NCI-H1417 (cell line): ENCODE measurements around the gene HID1.
"Not testable (repeated sequence)": the region's sequence is repeated elsewhere in the genome, so short reads cannot be mapped to it uniquely, and the experiment has no call there.

Source experiments
- DNase-seq, 3 experiments: peaks; one replicate each; lab custom pipeline; 2025; lab: John Stamatoyannopoulos, UW

Gene HID1

DNA sequence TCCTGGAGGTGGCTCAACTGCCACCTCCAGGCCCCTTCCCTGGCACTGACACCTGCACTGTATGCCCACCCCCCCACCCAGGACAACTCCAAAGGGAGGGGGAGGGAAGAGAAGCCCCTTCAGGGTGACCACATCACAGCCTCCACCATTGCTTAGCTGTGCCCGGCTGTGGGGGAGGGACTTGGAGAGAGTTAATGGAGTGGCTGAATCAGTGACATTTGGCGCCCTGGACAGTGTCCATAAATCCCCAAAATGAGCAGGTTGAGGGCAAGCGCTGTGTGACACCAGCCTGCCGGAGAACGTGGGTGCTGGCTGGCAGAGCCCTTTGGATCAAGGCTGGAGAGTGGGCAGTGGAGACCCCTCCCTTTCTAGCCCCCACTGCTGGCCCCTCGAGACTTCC lies 50.4 kb downstream of the HID1 start:
- no peak for DNase-seq

DNA sequence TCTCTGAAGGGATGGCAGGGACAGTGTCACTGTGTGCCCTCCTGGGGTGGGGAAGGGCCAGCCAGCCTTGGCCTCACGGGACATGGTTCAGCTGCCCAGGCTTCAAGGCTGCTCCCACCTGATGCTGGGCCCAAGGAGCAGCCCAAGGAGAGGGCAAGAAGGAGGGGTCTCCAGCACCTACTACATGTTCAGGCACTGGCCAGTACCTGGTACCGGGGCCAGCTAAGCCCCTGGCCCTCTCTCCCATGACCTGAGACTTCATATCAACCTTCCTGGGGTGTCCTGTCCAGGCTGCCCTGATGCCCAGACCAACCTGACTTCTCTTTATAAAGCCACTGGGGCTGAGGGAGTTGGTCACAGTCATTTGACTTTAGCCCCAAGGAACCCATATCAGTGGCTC lies 50.8 kb downstream of the HID1 start:
- no peak for DNase-seq

DNA sequence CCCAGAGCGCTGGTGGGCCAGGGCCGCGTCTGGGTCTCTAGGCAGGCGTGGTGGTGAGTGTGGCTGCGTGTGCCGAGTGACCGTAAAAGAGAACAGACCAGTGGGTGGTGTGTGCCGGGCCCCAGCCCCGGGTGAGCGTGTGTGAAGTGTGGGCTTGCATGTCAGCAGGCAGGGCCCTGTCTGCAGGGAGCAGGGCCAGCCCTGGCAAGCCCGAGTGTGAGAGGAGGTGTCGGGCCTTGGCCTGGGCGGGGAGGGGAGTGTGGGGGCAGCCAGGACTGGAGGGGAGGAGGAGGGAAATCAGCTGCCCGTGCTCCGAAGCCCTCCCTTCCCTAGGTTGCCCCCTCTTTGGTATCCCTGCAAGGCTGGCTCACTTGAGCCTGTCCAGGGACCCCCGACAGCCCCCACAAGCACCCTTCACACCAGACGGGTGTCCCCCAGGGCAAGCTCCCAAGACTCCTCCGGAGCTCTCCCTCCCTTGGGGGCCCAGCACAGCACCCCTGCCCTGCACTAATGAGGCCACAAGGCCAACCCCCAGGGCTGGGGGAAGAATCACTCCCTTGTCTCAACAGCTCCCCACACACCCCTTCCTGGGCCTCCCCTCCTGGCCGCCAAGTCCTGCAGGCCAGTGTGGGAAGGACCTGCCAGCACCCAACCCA lies 51.4 kb downstream of the HID1 start:
- DNase-seq = peak in 2 of 3 experiments; percentile 21 to 36

DNA sequence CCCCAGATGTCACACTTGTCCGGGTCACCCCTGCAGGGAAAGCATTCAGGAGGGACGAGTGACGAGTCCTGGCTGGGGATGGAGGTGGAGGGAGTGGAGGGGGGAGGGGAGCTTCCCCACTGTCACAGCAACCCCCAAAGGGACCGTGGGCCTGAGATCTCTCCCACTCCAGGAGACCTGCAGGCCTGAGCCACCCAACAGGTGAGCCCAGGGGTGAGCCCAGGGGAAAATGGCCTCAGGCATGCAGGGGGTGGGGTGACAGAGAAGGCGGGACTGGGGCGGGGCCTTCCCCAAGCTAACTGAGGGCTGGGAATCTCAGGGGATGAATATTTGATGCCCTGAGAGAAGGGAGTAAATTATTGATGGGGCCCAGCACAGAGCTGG lies 51.9 kb downstream of the HID1 start:
- DNase-seq = peak in 1 of 3 experiments; percentile 36

DNA sequence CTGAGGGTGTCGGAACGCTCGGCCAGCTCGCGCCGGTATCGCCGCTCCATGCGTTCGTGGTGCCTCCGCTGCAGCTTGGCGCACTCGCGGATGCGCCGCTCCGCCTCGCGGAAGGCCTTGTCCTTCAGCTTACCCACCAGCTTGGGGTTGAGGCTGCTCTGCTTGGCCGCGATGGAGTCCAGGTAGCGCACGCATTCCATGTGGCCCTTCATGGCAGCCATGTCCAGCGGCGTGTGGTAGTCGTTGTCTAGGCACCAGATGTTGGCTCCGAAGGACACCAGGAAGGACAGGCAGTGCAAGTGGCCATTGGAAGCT lies 52.3 kb downstream of the HID1 start:
- no peak for DNase-seq

DNA sequence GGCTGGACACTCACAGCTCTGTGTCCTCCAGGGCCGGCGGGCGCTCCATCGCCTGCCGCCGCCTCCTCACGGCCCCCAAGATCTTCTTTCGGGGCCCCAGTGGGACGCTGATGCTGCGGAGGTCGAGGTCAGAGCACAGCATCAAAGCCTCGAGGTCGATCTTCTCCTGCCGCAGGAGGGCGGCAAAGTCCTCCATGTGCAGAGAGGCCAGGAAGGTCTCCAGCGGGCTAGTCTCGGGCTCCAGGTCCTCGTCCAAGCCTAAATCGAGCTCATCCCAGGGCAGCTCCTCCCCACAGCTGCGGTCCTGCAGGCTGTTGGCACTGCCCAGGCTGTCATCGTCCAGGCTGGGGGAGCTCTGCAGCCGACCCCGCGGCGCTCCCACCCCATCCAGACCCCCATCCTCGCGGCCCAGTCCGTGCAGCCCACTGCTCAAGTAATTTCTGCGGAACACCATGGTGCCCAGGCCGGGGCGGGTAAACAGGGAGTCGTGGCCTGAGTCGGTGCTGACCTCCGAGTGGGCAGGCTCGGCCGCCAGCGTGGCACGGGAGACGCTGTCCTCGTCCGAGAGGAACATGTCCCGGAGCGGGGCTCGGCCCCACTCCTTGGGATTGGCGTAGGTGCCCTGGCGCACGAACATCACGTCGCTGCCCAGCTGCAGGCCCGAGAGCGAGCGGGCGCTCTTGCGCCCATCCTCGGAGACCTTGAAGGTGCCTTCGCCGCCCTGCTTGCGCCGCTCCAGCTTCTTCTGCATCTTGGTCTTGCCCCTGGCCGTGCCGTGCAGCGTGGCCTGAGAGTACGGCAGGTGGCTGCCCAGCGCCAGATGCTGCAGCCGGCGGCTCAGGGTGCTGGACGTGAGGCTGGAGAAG lies 52.9 kb downstream of the HID1 start:
- DNase-seq = no peak

DNA sequence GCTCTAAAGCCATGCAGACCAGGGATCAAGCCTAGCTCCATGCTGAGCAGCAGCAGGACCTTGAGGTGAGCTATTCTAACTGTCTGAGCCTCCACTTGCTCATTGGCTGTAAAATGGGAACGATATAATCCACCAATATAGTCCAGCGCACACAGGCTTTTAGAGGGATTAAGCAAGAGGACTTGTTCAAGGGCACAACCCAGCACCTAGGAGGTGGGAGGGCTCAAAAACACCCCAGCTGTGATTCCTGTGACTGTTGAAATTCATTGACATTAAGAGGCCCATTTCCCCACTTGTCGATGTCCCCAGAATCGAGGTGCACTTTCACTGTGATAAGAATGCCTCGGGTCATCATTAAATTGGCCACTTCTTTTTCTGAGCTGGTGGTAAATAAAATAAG lies 53.7 kb downstream of the HID1 start:
- no peak for DNase-seq

DNA sequence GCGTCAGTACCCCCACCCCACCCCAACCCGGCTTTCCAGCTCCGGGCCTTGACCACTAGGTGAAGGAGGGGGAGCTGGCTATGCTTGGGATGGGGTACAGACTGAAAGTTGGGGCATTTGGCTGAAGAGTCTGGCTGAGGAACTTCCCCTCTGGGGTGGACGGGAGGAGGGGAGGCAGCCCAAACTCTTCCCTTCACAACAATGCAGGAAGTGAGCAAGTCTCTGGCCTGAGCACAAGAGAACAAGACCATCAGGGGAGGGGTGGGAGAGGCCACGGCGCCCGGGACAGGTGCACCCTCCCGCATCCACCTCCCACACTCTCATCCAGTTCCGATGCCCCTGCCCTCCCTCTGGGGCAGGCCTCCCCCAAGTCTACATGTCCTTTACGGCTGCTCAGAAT lies 55.1 kb downstream of the HID1 start:
- no peak for DNase-seq

DNA sequence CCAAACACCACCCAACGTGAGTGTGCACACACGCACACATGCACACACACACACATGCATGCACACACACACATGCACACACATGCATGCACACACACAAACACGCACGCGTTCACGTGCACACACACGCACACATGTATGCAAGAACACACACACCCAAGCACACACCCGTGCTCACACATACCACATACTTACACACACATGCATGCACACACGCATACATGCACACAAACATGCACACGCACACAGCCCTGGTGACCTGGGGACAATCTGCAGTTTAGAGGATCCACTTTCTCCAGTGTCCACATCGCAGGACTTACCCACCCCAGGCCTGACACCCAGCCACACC lies 55.7 kb downstream of the HID1 start:
- no peak for DNase-seq

DNA sequence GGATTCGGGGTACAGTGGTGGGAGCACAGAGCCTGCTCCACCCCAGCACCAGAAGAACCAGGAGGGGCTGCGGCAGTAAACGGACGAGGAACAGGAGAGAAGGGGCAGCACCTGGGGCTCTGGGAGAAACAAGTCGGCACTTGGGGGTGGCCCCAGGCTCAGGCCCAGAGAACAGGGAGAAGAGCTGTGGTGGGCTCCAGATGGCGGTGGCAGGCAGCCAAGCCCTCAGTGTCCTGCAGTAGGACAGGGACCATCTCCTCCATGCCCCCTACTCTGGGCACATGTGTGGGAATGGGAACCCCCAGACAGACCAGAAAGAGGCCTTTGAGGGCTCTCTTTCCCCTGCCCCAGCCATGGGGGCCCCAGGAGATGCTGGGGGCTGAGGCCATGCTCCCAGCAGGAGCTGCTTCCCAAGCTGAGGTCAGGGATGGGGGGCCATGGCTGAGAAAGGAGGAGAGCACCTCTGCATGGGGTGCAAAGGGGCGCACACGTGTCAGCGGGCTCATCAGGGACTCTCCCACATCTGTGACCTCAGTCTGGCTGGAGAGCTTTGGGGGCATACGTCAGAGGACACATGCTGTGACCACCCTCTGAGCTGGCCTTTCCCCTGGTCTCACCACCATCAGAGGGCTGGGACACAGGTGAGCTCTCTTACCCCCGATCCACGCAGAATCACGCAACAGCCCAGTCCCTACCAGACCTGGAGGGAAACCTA lies 56.3 kb downstream of the HID1 start:
- no peak for DNase-seq

DNA sequence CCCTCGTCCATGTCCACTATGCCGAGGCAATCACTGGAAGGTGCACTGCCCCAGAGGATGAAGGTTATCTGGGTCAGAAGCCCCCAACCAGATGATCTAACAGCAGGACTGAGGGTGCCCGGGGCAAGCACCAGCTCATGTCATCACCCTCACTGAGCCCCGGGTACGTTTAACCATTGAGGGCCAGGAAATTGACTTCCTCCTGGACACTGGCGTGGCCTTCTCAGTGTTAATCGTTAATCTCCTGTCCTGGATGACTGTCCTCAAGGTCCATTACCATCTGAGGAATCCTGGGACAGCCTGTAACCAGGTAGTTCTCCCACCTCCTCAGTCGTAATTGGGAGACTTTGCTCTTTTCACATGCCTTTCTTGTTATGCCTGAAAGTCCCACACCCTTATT lies 61.1 kb downstream of the HID1 start:
- not testable (repeated sequence) for DNase-seq

DNA sequence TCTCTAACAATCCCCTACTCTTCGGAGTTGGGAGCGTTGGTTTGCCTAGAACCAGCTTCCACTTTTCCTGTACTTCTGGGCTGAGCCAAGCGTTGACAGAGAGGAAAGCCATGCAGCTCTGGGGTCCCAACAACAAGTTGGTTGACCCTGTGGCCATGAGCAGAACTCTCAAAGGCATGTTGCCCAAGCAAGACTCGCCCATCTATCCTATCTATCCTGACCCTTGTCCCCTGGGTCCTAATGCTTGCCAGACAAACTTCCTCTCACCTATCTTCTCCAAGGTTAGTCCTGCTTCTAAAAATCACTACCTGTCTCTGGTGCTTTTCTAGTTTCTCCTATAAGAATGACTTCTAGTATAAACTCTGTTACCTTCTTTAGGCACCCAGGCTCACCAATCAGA lies 63.5 kb downstream of the HID1 start:
- DNase-seq = not testable (repeated sequence)

DNA sequence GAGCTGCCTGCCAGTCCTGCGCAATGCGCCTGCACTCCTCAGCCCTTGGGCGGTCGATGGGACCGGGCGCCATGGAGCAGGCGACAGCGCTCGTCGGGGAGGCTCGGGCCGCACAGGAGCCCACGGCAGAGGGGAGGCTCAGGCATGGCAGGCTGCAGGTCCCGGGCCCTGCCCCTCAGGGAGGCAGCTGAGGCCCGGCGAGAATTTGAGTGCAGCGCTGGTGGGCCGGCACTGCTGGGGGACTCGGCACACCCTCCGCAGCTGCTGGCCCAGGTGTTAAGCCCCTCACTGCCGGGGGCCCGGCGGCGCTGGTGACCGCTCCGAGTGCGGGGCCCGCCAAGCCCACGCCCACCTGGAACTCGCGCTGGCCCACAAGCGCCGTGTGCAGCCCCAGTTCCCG lies 65.5 kb downstream of the HID1 start:
- DNase-seq = no peak

DNA sequence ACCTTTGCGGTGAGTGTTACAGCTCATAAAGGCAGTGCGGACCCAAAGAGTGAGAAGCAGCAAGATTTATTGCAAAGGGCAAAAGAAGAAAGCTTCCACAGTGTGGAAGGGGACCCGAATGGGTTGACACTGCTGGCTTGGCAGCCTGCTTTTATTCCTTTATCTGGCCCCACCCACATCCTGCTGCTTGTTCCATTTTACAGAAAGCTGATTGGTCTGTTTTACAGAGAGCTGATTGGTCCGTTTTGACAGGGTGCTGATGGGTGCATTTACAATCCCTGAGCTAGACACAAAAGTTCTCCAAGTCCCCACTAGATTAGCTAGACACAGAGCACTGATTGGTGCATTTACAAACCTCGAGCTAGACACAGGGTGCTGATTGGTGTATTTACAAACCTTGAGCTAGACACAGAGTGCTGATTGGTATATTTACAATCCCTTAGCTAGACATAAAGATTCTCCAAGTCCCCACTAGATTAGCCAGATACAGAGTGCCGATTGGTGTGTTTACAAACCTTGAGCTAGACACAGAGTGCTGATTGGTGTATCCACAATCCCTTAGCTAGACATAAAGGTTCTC lies 66.3 kb downstream of the HID1 start:
- DNase-seq = not testable (repeated sequence)

DNA sequence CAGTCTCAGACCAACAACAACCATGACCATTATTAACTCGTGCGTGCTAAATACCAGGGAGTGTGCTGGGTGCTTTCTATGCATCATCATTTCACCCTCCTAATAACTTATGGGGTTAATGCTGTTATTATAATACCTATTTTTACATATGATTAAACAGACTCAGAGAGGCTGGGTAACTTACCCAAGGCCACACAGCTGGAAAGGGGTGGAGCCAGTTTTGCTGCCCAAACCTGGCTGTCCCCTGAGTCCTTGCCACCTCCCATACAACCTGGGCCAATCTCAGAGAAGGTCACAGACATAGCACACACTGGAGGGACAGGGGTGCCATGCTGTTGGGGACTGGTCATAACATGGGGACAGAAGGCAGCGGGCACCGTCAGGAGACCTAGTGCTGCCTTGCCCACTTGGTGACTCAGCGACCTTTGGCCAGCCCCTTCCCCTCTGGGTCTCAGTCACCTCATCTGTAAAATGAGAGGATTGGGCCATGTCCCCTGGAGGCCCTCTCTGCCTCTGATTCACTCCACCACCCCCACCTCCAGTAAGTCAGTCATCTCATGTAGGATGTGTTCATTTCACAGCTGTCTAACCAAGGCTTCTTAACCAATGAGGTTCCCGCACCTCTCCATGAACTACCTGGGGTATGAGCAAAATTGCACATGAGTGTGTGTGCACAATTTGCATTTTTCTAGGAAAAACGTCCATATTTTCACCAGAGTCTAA lies 67.7 kb downstream of the HID1 start:
- DNase-seq = no peak

DNA sequence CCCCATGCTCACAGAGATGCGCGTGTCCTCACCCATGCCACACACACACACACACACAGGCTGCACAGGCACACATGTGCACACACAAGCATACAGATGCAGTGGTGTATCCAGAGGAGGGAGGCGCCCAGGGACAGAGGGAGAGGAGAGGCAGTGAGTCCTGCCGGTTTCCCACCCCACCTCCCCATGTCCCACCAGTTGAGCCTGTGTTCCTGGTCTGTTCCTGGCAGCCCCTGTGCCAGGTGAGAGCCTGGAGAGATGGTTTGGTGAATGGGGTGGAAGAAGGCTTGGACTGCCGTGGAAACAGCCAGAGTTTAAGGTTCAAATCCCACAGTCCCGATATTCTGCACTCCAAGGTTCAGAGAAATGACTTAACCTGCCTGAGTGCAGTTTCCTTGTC lies 68.9 kb downstream of the HID1 start:
- DNase-seq = no peak

DNA sequence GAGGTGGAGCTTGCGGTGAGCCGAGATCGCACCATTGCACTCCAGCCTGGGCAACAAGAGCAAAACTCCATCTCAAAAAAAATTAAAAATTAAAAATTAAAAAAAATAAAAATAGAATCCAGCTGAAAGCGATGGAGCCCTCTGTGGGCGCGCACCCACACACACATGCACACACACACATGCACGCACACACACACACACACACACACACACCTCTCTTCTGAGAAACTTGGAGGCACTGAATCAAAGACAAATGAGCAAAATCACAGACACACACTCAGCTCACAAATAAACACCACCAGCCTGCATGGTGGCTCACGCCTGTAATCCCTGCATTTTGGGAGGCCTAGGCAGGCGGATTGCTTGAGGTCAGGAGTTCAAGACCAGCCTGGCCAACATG lies 69.5 kb downstream of the HID1 start:
- no peak for DNase-seq

DNA sequence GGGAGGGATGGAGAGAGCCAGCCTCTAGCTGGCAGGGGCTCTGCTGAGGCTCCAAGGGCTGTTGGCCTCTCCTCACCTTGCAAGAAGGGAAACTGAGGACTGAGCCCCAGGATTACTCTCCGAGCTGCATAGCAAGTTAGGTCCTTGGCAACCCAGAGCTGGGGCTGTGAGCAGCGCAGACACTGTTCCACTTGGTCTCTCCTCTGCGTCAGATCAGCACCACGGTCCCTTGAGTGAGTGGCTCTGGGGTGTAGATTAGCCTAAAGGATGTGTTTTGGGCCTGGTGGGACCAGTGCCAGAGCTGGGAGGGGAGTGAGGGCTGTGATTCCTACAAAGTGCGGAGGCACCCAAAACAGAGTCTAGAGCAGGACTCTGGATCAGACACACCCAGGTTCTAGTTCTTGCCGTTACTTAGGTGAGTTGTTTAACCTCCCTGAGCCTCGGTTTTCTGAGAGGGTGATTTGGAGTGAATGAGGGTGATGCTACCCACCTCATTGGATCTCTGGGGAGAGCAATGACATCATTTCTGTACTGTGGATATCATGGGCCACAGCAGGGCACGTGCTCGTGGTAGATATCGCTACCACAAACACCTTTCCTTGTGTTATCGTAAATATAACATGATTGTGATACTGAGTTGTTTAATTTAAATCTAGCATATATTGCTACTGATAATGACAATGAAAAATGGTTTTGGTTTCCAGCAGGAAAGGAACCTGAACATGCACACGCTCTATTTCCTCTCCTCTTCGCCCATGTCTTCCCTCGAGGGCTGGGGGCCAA lies 71.0 kb downstream of the HID1 start:
- DNase-seq = no peak
